ENCODE results near the gene ITGA7.

DNA sequence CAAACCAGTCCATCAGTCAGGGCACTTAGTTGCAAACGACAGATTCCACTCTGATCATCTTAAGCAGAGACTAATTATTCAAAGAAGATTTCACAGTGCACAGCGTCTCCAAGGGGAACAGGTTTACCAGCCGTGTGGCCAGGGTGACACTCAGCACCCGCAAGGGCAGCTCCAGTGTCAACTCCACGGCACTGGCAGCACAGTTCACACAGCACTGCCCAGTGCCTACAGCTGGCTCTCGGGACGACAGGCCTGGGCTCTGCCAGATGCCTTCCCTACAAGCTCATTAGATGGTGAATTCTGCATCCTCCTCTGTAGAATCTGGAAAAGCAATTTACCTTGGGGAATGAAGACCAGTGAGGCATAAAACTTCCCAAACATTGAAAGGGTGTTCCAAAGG lies 66.1 kb downstream of the ITGA7 start:
- TF ChIP-seq, protein P1, sequence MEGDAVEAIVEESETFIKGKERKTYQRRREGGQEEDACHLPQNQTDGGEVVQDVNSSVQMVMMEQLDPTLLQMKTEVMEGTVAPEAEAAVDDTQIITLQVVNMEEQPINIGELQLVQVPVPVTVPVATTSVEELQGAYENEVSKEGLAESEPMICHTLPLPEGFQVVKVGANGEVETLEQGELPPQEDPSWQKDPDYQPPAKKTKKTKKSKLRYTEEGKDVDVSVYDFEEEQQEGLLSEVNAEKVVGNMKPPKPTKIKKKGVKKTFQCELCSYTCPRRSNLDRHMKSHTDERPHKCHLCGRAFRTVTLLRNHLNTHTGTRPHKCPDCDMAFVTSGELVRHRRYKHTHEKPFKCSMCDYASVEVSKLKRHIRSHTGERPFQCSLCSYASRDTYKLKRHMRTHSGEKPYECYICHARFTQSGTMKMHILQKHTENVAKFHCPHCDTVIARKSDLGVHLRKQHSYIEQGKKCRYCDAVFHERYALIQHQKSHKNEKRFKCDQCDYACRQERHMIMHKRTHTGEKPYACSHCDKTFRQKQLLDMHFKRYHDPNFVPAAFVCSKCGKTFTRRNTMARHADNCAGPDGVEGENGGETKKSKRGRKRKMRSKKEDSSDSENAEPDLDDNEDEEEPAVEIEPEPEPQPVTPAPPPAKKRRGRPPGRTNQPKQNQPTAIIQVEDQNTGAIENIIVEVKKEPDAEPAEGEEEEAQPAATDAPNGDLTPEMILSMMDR (IDR thresholded peaks at IDR 0.05; ENCODE audit: poor library complexity, severe bottlenecking): no peak
- no peak for TF ChIP-seq SMC3 (conservative IDR thresholded peaks at IDR 0.05; ENCODE audit: poor library complexity)

Measured in neural cell (in vitro differentiated cells).